ENCODE results near the gene PNPLA2. TPM values are rescaled to one million over a fixed set of nuclear protein-coding genes. Genes with fewer than 3 reads are reported as not detected.

PNPLA2 gene
- polyA plus RNA-seq (2013, experiment 1 of 2; ENCODE audit: insufficient read length): 41.3 TPM
- polyA plus RNA-seq (2013, experiment 2 of 2; ENCODE audit: insufficient read length): 44.1 TPM

- DNase-seq: peak; percentile 52
Measured at GRCh38 chr11:818396-819128, at the start of gene PNPLA2. TSS of gene PNPLA2 (plus strand) at chr11:818914. CDS start at chr11:819719, 805 bp downstream.

GRCh38 chr11:769887-770641, 48.6 kb upstream of the PNPLA2 start:
- DNase-seq: no peak

GRCh38 chr11:770642-771616, 47.8 kb upstream of the PNPLA2 start:
- DNase-seq: no peak

- no peak for DNase-seq
Measured at GRCh38 chr11:771617-772204, 47.0 kb upstream of the PNPLA2 start.

- DNase-seq: no peak
Measured at GRCh38 chr11:772429-773390, 46.0 kb upstream of the PNPLA2 start.

GRCh38 chr11:773425-773824, 45.3 kb upstream of the PNPLA2 start:
- no peak for DNase-seq

- no peak for DNase-seq
Measured at GRCh38 chr11:773830-774229, 44.9 kb upstream of the PNPLA2 start.

- DNase-seq: no peak
Measured at GRCh38 chr11:774873-775592, 43.7 kb upstream of the PNPLA2 start.

GRCh38 chr11:776263-776560, 42.5 kb upstream of the PNPLA2 start:
- no peak for DNase-seq

GRCh38 chr11:776561-777287, 42.0 kb upstream of the PNPLA2 start:
- DNase-seq: no peak

GRCh38 chr11:777288-778255, 41.1 kb upstream of the PNPLA2 start, which contains the start of gene GATD1:
TSS of gene GATD1 (minus strand) at chr11:777487. CDS start at chr11:777462, 25 bp downstream.
- peak; percentile 84 for DNase-seq

GRCh38 chr11:778976-779954, 39.4 kb upstream of the PNPLA2 start:
- DNase-seq: no peak

- no peak for DNase-seq
Measured at GRCh38 chr11:779955-780532, 38.7 kb upstream of the PNPLA2 start.

- no peak for DNase-seq
Measured at GRCh38 chr11:782264-783174, 36.2 kb upstream of the PNPLA2 start.

GRCh38 chr11:783581-784015, 35.1 kb upstream of the PNPLA2 start:
- DNase-seq: peak; percentile 87
